Activated T-helper 2 cell treated with anti-CD3 and anti-CD28 coated beads, Interferon-gamma antibody, Interleukin-2, Interleukin-4, amounts not matched to agents 10 μg/mL and 5 μg/mL and 100 μg/mL, durations not matched to agents 14 hours and 24 hours and 36 hours (primary cell): ENCODE measurements around the gene P2RY14. TPM values are rescaled to one million over a fixed set of nuclear protein-coding genes. Genes with fewer than 3 reads are reported as not detected.

Source experiments
- DNase-seq: peaks from one replicate; pipeline ENCODE4 v3.0.0; 2021; ENCODE audit warnings: low spot score
- H3K27ac Mint-ChIP-seq: one replicate; pipeline ENCODE4 v1.8.0; 2021; ENCODE audit warnings: mixed read lengths
- H3K27me3 Mint-ChIP-seq: one replicate; pipeline ENCODE4 v1.8.0; 2021; ENCODE audit warnings: low read depth, mixed read lengths
- H3K36me3 Mint-ChIP-seq: one replicate; pipeline ENCODE4 v1.8.0; 2021; ENCODE audit warnings: low read depth, mixed read lengths
- H3K4me1 Mint-ChIP-seq: one replicate; pipeline ENCODE4 v1.8.0; 2021; ENCODE audit warnings: low read depth, mixed read lengths
- H3K4me3 Mint-ChIP-seq: one replicate; pipeline ENCODE4 v1.8.0; 2021; ENCODE audit warnings: low read depth, mild to moderate bottlenecking, moderate library complexity, mixed read lengths
- H3K9me3 Mint-ChIP-seq: one replicate; pipeline ENCODE4 v1.8.0; 2021; ENCODE audit warnings: mixed read lengths
- intact Hi-C: fragments of 100-400 bp; cut with micrococcal nuclease; formaldehyde crosslinking; loops from one replicate; pipeline ENCODE4 v1.15.1; 2023
- total RNA-seq: library from RNA; stranded (reverse); gene quantifications from 2 replicates; pipeline ENCODE4 v1.2.3, GENCODE V29; 2022

P2RY14 gene
- total RNA-seq, 1 donor from 2014 or later, result 0.18 TPM

- Mint-ChIP-seq H3K27ac (no peak overlapping the region), H3K4me1 (peaks cover 14% of the 10 kb centered on the region), H3K4me3 (no peak overlapping the region), H3K27me3 (no peaks in the 10 kb centered on the region), H3K9me3 (peaks cover 29% of the 10 kb centered on the region), H3K36me3 (peaks cover 25% of the 10 kb centered on the region)
- DNase-seq, result no peak
- intact Hi-C loops, result loop anchor here (1.0 to 5.0 kb wide), 2 partner anchors 8 to 1473 kb away; no protein-coding TSS in a partner anchor
Measured at GRCh38 chr3:151219056-151219455, 59.3 kb downstream of the P2RY14 start.

GRCh38 chr3:151218136-151218535, 60.2 kb downstream of the P2RY14 start:
- peaks cover 29% of the 10 kb centered on the region for H3K9me3 Mint-ChIP-seq
- H3K27ac Mint-ChIP-seq, result no peak overlapping the region
- DNase-seq, result no peak
- H3K36me3 Mint-ChIP-seq, result peaks cover 25% of the 10 kb centered on the region
- H3K4me3 Mint-ChIP-seq, result no peak overlapping the region
- intact Hi-C loops, result loop anchor here (5.0 kb wide), 1 partner anchor 1474 kb away; no protein-coding TSS in a partner anchor
- H3K4me1 Mint-ChIP-seq, result peaks cover 15% of the 10 kb centered on the region
- no peaks in the 10 kb centered on the region for H3K27me3 Mint-ChIP-seq

GRCh38 chr3:151216641-151217607, 61.4 kb downstream of the P2RY14 start:
- peaks cover 14% of the 10 kb centered on the region for H3K36me3 Mint-ChIP-seq
- peaks cover 17% of the 10 kb centered on the region for H3K9me3 Mint-ChIP-seq
- DNase-seq, result no peak
- H3K4me3 Mint-ChIP-seq, result no peak overlapping the region
- H3K27ac Mint-ChIP-seq, result no peak overlapping the region
- H3K4me1 Mint-ChIP-seq, result peaks cover 15% of the 10 kb centered on the region
- intact Hi-C loops, result loop anchor here (1.0 to 5.0 kb wide), 2 partner anchors 14 to 1475 kb away; partner anchors contain the start of gene GPR171
- no peaks in the 10 kb centered on the region for H3K27me3 Mint-ChIP-seq

- Mint-ChIP-seq H3K27me3 (no peaks in the 10 kb centered on the region), H3K4me1 (peaks cover 34% of the 10 kb centered on the region)
Measured at GRCh38 chr3:151214459-151214858, 63.9 kb downstream of the P2RY14 start.

GRCh38 chr3:151213881-151214280, 64.5 kb downstream of the P2RY14 start:
- no peak overlapping the region for H3K4me3 Mint-ChIP-seq
- H3K27me3 Mint-ChIP-seq, result no peaks in the 10 kb centered on the region
- peaks cover 36% of the 10 kb centered on the region for H3K4me1 Mint-ChIP-seq
- no peak overlapping the region for H3K27ac Mint-ChIP-seq
- H3K9me3 Mint-ChIP-seq, result no peaks in the 10 kb centered on the region
- intact Hi-C loops, result no loop called here
- peaks cover 2% of the 10 kb centered on the region for H3K36me3 Mint-ChIP-seq
- no peak for DNase-seq

More at GRCh38 chr3:151214459-151214858, 63.9 kb downstream of the P2RY14 start:
- Mint-ChIP-seq H3K36me3 (no peaks in the 10 kb centered on the region), H3K4me3 (no peak overlapping the region), H3K27ac (no peak overlapping the region), H3K9me3 (no peaks in the 10 kb centered on the region)
- no peak for DNase-seq
- intact Hi-C loops, result no loop called here

GRCh38 chr3:151213151-151213550, 65.2 kb downstream of the P2RY14 start:
- Mint-ChIP-seq H3K4me3 (no peak overlapping the region), H3K27me3 (no peaks in the 10 kb centered on the region), H3K36me3 (peaks cover 5% of the 10 kb centered on the region), H3K27ac (no peak overlapping the region), H3K4me1 (peaks cover 40% of the 10 kb centered on the region), H3K9me3 (no peaks in the 10 kb centered on the region)
- DNase-seq, result no peak
- intact Hi-C loops, result no loop called here

- no peak for DNase-seq
- Mint-ChIP-seq H3K4me3 (peak overlapping the region; percentile 47), H3K4me1 (peaks cover 53% of the 10 kb centered on the region), H3K36me3 (peaks cover 5% of the 10 kb centered on the region), H3K9me3 (no peaks in the 10 kb centered on the region), H3K27me3 (no peaks in the 10 kb centered on the region), H3K27ac (peak overlapping the region; percentile 75)
- intact Hi-C loops, result loop anchor here (1.0 kb wide), 1 partner anchor 8 kb away; no protein-coding TSS in a partner anchor
Measured at GRCh38 chr3:151210676-151211381, 67.5 kb downstream of the P2RY14 start.

- intact Hi-C loops, result loop anchor here (1.0 to 10.0 kb wide), 2 partner anchors 18 to 1955 kb away; partner anchors contain the start of gene RAP2B
- no peaks in the 10 kb centered on the region for H3K27me3 Mint-ChIP-seq
- no peak for DNase-seq
- peaks cover 61% of the 10 kb centered on the region for H3K4me1 Mint-ChIP-seq
- peaks cover 5% of the 10 kb centered on the region for H3K36me3 Mint-ChIP-seq
- peak overlapping the region; percentile 31 for H3K4me3 Mint-ChIP-seq
- H3K27ac Mint-ChIP-seq, result peak overlapping the region; percentile 75
- no peaks in the 10 kb centered on the region for H3K9me3 Mint-ChIP-seq
Measured at GRCh38 chr3:151209654-151210053, 68.7 kb downstream of the P2RY14 start.

GRCh38 chr3:151206201-151206600, 72.1 kb downstream of the P2RY14 start:
- intact Hi-C loops, result loop anchor here (2.0 to 10.0 kb wide), 2 partner anchors 991 to 1959 kb away; partner anchors contain the start of gene RAP2B
- Mint-ChIP-seq H3K9me3 (no peaks in the 10 kb centered on the region), H3K27ac (peak overlapping the region; percentile 94), H3K4me3 (peak overlapping the region; percentile 45), H3K4me1 (peaks cover 65% of the 10 kb centered on the region), H3K27me3 (no peaks in the 10 kb centered on the region), H3K36me3 (peaks cover 24% of the 10 kb centered on the region)
- DNase-seq, result no peak

GRCh38 chr3:151205482-151205881, 72.9 kb downstream of the P2RY14 start:
- no peak for DNase-seq
- Mint-ChIP-seq H3K4me1 (peaks cover 58% of the 10 kb centered on the region), H3K4me3 (peak overlapping the region; percentile 45), H3K9me3 (no peaks in the 10 kb centered on the region), H3K36me3 (peaks cover 32% of the 10 kb centered on the region), H3K27me3 (no peaks in the 10 kb centered on the region), H3K27ac (peak overlapping the region; percentile 94)
- intact Hi-C loops, result loop anchor here (2.0 to 10.0 kb wide), 2 partner anchors 63 to 1959 kb away; partner anchors contain the start of gene RAP2B

- Mint-ChIP-seq H3K4me3 (peak overlapping the region; percentile 67), H3K36me3 (peaks cover 39% of the 10 kb centered on the region), H3K4me1 (peaks cover 51% of the 10 kb centered on the region), H3K27me3 (no peaks in the 10 kb centered on the region), H3K27ac (peak overlapping the region; percentile 94), H3K9me3 (no peaks in the 10 kb centered on the region)
- DNase-seq, result no peak
- intact Hi-C loops, result loop anchor here (1.0 to 10.0 kb wide), 6 partner anchors 64 to 1960 kb away; partner anchors contain the start of gene RAP2B
Measured at GRCh38 chr3:151204530-151205402, 73.6 kb downstream of the P2RY14 start.

GRCh38 chr3:151203051-151203420, 75.3 kb downstream of the P2RY14 start, which contains the start of gene GPR171:
Gene GPR171, minus strand, starts transcription at chr3:151203216. Its CDS starts 3,830 bp downstream, at chr3:151199386.
- Mint-ChIP-seq H3K4me3 (peak within 1 kb of the TSS; percentile 91), H3K27ac (peak within 1 kb of the TSS; percentile 95), H3K4me1 (peaks cover 52% of the 10 kb centered on the region), H3K36me3 (peaks cover 51% of the 10 kb centered on the region), H3K27me3 (no peaks in the 10 kb centered on the region), H3K9me3 (no peaks in the 10 kb centered on the region)
- DNase-seq, result peak; percentile 70
- intact Hi-C loops, result loop anchor here (1.0 to 10.0 kb wide), 8 partner anchors 12 to 1962 kb away; partner anchors contain the start of gene RAP2B
